ENCODE measurements around the gene IQCM. TPM values are rescaled to one million over a fixed set of nuclear protein-coding genes. Genes with fewer than 3 reads are reported as not detected.

Gene IQCM
- total RNA-seq, 1 experiment from 2014 or later = not detected

DNA sequence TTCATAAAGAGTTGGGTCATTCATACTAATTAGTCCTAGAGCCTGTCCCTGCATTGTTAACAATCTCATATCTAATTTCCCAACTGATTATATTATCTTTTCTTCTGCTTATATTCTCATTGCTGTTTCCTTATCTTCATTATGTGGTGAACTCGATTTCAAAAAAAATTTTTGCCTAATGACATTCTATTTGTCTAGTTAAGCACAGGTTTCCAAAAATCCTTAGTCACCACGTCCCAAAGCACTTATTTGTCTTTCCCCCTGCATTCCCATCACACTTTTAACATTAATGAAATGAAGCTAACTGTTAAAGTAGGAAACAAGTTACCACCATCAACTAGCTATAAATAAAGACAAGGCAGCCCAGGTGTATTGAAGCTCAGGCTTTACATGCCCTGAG, 131.1 kb downstream of the IQCM start:
- Histone ChIP-seq H3K9me3 (ENCODE audit: control insufficient read depth, insufficient read depth, low read depth, low read length) (no peaks in the 10 kb centered on the region), H3K27me3 (ENCODE audit: control insufficient read depth, insufficient read depth, low read length) (no peaks in the 10 kb centered on the region), H3K36me3 (ENCODE audit: control insufficient read depth, insufficient read depth, low read length) (no peaks in the 10 kb centered on the region), H3K4me3 (ENCODE audit: low read depth in 2 of 2, low read length in 2 of 2) (no peak overlapping the region), H3K4me1 (ENCODE audit: control insufficient read depth, insufficient read depth, low read length) (no peaks in the 10 kb centered on the region), H3K27ac (ENCODE audit: low read length) (no peak overlapping the region)
- ATAC-seq (no peak), DNase-seq (ENCODE audit: low read depth, low spot score) (no peak)
- ChIA-PET POLR2A (no interaction called here), CTCF (no interaction called here)
- intact Hi-C loops (cut with micrococcal nuclease; ENCODE audit: unreplicated experiment) (no loop called here), in situ Hi-C loops (cut with HindIII; ENCODE audit: low pct_unique_long_range_greater_than_20kb, low sequenced_read_pairs) (no loop called here)
- BruUV-seq (replicated peaks) = no TSS peak
- TF ChIP-seq, protein P1, sequence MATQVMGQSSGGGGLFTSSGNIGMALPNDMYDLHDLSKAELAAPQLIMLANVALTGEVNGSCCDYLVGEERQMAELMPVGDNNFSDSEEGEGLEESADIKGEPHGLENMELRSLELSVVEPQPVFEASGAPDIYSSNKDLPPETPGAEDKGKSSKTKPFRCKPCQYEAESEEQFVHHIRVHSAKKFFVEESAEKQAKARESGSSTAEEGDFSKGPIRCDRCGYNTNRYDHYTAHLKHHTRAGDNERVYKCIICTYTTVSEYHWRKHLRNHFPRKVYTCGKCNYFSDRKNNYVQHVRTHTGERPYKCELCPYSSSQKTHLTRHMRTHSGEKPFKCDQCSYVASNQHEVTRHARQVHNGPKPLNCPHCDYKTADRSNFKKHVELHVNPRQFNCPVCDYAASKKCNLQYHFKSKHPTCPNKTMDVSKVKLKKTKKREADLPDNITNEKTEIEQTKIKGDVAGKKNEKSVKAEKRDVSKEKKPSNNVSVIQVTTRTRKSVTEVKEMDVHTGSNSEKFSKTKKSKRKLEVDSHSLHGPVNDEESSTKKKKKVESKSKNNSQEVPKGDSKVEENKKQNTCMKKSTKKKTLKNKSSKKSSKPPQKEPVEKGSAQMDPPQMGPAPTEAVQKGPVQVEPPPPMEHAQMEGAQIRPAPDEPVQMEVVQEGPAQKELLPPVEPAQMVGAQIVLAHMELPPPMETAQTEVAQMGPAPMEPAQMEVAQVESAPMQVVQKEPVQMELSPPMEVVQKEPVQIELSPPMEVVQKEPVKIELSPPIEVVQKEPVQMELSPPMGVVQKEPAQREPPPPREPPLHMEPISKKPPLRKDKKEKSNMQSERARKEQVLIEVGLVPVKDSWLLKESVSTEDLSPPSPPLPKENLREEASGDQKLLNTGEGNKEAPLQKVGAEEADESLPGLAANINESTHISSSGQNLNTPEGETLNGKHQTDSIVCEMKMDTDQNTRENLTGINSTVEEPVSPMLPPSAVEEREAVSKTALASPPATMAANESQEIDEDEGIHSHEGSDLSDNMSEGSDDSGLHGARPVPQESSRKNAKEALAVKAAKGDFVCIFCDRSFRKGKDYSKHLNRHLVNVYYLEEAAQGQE (IDR thresholded peaks at IDR 0.05; ENCODE audit: insufficient read depth in 1 of 2, low read depth in 2 of 2, low read length in 1 of 2) = no peak
- TF ChIP-seq TCF7L2 (IDR thresholded peaks at IDR 0.05; ENCODE audit: low read depth, low read length) = no peak
- TF ChIP-seq, protein P2, sequence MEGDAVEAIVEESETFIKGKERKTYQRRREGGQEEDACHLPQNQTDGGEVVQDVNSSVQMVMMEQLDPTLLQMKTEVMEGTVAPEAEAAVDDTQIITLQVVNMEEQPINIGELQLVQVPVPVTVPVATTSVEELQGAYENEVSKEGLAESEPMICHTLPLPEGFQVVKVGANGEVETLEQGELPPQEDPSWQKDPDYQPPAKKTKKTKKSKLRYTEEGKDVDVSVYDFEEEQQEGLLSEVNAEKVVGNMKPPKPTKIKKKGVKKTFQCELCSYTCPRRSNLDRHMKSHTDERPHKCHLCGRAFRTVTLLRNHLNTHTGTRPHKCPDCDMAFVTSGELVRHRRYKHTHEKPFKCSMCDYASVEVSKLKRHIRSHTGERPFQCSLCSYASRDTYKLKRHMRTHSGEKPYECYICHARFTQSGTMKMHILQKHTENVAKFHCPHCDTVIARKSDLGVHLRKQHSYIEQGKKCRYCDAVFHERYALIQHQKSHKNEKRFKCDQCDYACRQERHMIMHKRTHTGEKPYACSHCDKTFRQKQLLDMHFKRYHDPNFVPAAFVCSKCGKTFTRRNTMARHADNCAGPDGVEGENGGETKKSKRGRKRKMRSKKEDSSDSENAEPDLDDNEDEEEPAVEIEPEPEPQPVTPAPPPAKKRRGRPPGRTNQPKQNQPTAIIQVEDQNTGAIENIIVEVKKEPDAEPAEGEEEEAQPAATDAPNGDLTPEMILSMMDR (IDR thresholded peaks at IDR 0.05) = no peak
- TF ChIP-seq POLR2AphosphoS5 (IDR thresholded peaks at IDR 0.05; ENCODE audit: low read depth, low read length) = no peak
- no peak for TF ChIP-seq SIN3A (IDR thresholded peaks at IDR 0.05; ENCODE audit: borderline replicate concordance, insufficient read depth, low read depth, low read length)

DNA sequence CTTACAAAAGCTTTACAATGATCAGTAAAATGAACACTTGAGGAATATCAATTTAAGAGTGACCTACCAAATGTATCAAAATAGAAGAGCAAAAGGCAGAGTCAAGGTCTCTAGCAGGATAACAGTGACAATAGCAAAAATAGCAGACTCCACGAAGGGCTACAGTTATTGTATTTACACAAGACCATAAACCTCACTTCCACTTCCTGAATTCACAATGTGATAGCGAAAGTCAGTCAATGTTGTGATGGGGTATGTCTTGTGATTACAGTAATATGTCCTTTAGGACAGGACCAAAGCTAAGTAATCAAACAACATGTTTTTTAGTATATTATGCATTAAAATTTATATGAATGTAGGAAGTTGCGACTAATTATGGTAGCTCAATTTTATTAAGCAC, 139.6 kb downstream of the IQCM start:
- ATAC-seq (no peak), DNase-seq (ENCODE audit: low read depth, low spot score) (no peak)
- no peaks in the 10 kb centered on the region for H3K27me3 ChIP-seq (ENCODE audit: control insufficient read depth, insufficient read depth, low read length)
- BruUV-seq (replicated peaks) = no TSS peak
- H3K4me1 ChIP-seq (ENCODE audit: control insufficient read depth, insufficient read depth, low read length) = no peaks in the 10 kb centered on the region
- TF ChIP-seq, protein P1 (IDR thresholded peaks at IDR 0.05; ENCODE audit: insufficient read depth in 1 of 2, low read depth in 2 of 2, low read length in 1 of 2) = no peak
- TF ChIP-seq TCF7L2 (IDR thresholded peaks at IDR 0.05; ENCODE audit: low read depth, low read length) (no peak), POLR2AphosphoS5 (IDR thresholded peaks at IDR 0.05; ENCODE audit: low read depth, low read length) (no peak), SIN3A (IDR thresholded peaks at IDR 0.05; ENCODE audit: borderline replicate concordance, insufficient read depth, low read depth, low read length) (no peak)
- TF ChIP-seq, protein P2 (IDR thresholded peaks at IDR 0.05) = no peak
- H3K9me3 ChIP-seq (ENCODE audit: control insufficient read depth, insufficient read depth, low read depth, low read length) = no peaks in the 10 kb centered on the region
- POLR2A ChIA-PET = no interaction called here
- H3K27ac ChIP-seq (ENCODE audit: low read length) = no peak overlapping the region
- H3K4me3 ChIP-seq (ENCODE audit: low read depth in 2 of 2, low read length in 2 of 2) = no peak overlapping the region
- CTCF ChIA-PET = no interaction called here
- H3K36me3 ChIP-seq (ENCODE audit: control insufficient read depth, insufficient read depth, low read length) = no peaks in the 10 kb centered on the region
- intact Hi-C loops (cut with micrococcal nuclease; ENCODE audit: unreplicated experiment) (no loop called here), in situ Hi-C loops (cut with HindIII; ENCODE audit: low pct_unique_long_range_greater_than_20kb, low sequenced_read_pairs) (no loop called here)
